Coronary artery (tissue), 2 donors: Measurements from ENCODE around the gene WWC2.

ENCODE experiments used
- DNase-seq: peaks from one replicate; pipeline ENCODE4 v3.0.0-alpha.2; 2017; ENCODE audit warnings: low spot score
- H3K27ac ChIP-seq, 2 donors: fragments of 200-600 bp; sonication (generic); one replicate each; pipeline ENCODE4 v1.5.1; 2016 to 2019
- H3K4me3 ChIP-seq: fragments of 200-600 bp; sonication (generic); 2 replicates; pipeline ENCODE4 v1.5.1; 2016; ENCODE audit warnings: mild to moderate bottlenecking, moderate library complexity
- CTCF ChIP-seq: fragments of 200-600 bp; sonication (generic); IDR thresholded peaks from one replicate; pipeline ENCODE4 v1.5.1; 2019; ENCODE audit warnings: antibody characterized with exemption

WWC2 gene

GRCh38 chr4:183098723-183099536 is at the start of gene WWC2:
Gene WWC2 (plus strand): TSS chr4:183099257. CDS start chr4:183099492, 235 bp downstream.
- H3K27ac ChIP-seq = peak within 1 kb of the TSS; percentile 97 to 99
- TF ChIP-seq CTCF = no peak
- DNase-seq = peak; percentile 93
- peak within 1 kb of the TSS; percentile 81 for H3K4me3 ChIP-seq

- Histone ChIP-seq H3K27ac (no peak overlapping the region), H3K4me3 (no peak overlapping the region)
- no peak for DNase-seq
- TF ChIP-seq CTCF = no peak
These were observed 45.4 kb upstream of the WWC2 start for GRCh38 chr4:183053681-183054080.

DNA sequence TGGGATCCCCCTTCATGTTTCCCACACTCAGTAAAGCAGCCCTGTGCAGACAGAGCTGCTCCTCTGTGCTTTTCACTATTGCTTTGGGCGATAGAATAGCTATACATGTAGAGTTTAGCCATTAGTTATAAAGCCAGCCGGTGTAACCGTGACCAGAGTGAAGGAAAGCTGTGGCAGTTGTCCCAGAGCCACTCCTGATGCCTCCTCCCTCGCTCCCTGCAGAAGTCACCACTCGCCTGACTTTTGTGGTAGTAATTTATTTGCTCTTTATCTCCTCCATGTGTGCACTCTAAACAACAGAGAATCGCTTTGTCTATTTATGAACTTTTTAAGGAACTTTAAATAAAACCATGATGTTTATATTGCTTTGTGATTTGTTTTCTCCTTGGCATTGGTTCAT is 41.8 kb upstream of the WWC2 start:
- H3K27ac ChIP-seq = no peak overlapping the region
- no peak for DNase-seq
- TF ChIP-seq CTCF = no peak
- no peak overlapping the region for H3K4me3 ChIP-seq

DNA sequence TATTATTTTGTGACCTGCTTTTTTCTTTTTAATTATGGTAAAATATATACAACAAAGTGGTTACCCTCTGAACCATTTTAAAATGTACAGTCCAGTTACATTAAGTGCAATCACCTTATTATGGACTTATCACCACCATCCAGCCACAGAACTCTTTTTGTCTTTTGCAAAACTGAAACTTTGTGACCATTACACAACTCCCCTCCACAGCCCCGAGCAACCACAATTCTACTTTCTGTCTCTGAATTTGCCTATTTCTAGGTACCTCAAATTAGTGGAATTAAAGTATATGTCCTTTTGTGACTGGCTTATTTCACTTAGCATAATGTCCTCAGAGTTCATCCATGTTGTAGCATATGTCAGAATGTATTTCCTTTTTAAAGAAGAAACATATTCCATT is 39.3 kb upstream of the WWC2 start:
- H3K27ac ChIP-seq = no peak overlapping the region
- no peak for TF ChIP-seq CTCF
- H3K4me3 ChIP-seq = no peak overlapping the region
- no peak for DNase-seq

GRCh38 chr4:183068502-183068901 is 30.6 kb upstream of the WWC2 start:
- no peak for DNase-seq
- no peak overlapping the region for H3K4me3 ChIP-seq
- no peak for TF ChIP-seq CTCF
- no peak overlapping the region for H3K27ac ChIP-seq

- H3K27ac ChIP-seq = no peak overlapping the region
These were observed 27.8 kb upstream of the WWC2 start for GRCh38 chr4:183071222-183071621.

More at GRCh38 chr4:183071222-183071621, 27.8 kb upstream of the WWC2 start:
- no peak for TF ChIP-seq CTCF
- H3K4me3 ChIP-seq = no peak overlapping the region
- DNase-seq = no peak
